ENCODE data around the gene SMARCD3.

DNA sequence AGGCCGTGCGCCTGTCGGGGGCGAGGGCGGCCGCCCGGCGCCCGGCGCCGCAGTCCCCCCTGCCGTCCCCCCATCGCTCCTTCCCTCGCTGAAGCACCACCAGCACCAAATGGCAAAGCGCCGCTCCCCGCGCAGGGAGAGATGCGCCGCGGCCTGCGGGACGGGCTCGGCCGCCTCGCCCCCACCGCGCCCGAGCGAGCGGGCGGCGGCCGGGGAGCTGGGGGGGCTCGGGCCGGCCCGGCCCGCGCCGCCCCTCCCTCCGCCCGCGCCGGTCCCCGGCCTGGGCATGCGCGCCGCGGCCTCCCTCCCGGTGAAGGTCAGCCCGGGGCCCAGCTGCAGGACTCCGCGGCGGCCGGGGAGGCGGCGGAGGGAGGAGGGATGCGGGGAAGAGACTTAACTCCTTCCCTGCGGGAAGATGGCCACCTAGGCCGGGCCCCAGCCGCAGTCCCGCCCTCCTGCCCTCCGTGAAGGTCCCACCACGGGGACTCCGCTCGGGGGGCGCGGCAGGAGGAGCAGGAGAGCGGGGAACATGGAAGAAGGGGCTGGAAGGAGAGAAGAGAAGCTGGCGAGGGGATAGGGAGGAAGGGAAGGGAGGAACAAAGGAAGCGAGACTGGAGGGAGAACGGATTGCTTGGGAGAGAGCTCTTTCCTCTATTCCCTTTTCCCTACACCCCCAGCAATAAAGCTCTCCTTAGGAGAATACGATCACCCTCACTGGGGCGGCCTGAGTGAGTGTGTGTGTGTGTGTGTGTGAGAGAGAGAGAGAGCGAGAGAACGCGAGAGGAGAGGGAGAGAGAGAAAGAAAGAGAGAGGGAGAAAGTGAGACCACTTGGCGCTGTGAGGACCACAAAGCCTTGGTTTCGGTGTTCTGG, 3.4 kb upstream of the SMARCD3 start:
- TF ChIP-seq, protein P1, sequence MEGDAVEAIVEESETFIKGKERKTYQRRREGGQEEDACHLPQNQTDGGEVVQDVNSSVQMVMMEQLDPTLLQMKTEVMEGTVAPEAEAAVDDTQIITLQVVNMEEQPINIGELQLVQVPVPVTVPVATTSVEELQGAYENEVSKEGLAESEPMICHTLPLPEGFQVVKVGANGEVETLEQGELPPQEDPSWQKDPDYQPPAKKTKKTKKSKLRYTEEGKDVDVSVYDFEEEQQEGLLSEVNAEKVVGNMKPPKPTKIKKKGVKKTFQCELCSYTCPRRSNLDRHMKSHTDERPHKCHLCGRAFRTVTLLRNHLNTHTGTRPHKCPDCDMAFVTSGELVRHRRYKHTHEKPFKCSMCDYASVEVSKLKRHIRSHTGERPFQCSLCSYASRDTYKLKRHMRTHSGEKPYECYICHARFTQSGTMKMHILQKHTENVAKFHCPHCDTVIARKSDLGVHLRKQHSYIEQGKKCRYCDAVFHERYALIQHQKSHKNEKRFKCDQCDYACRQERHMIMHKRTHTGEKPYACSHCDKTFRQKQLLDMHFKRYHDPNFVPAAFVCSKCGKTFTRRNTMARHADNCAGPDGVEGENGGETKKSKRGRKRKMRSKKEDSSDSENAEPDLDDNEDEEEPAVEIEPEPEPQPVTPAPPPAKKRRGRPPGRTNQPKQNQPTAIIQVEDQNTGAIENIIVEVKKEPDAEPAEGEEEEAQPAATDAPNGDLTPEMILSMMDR (IDR thresholded peaks at IDR 0.05): no peak
- no peak for TF ChIP-seq ZFX (IDR thresholded peaks at IDR 0.05; ENCODE audit: borderline replicate concordance)

Data from 22Rv1 (cell line).